ENCODE data around the gene INSIG1. TPM values are rescaled to one million over a fixed set of nuclear protein-coding genes. Genes with fewer than 3 reads are reported as not detected.

The INSIG1 gene
- polyA plus RNA-seq, 1 of the 3 experiments (the other 2 are of a cell fraction) = 6.4 TPM

DNA sequence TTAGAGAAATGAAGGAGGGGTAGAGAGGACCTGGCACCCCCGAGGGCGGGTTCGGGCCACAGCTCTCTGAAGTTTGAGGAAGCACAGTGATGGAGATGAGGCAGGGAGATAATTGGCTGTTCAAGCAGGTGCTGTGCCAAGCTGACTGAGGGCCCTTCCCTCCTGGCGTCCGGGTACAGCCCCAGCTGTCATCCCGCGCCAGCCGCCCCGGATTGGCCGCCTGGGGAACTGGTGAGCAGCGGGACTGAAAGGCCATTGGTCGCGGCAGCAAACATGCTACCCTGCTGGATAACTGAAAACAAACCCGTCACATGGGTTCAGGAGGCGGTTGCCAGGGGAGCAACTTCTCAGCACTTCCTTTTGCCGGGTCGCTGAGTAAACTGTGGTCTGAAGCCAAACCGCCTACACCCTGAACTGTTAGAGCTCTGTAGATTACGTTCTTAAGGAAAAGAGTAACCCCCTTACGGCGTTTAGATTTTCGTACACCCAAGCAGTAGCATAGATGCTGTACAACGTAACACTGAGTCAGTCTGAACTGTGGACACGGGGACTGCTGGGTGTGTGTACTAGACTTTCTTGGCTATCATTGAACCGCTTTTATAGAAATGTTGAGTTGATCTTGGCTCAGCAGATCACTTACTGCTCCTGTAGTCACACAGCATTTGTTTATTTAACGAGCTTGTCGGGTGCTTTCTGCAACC is 1.3 kb downstream of the INSIG1 start:
- H3K9ac ChIP-seq = peak overlapping the region; percentile 73; the same call in 1 of the 2 replicates
- peak overlapping the region; percentile 32 for H2AFZ ChIP-seq (ENCODE audit: low read depth)
- no peaks in the 10 kb centered on the region for H3K9me2 ChIP-seq
- DNase-seq = peak; percentile 97
- H3K27ac ChIP-seq (ENCODE audit: low read depth in 2 of 2, low read length in 1 of 2) = peak overlapping the region; percentile 34 to 89
- H3K4me1 ChIP-seq (ENCODE audit: control insufficient read depth in 1 of 2, insufficient read depth in 2 of 2, low read depth in 1 of 2, low read length in 1 of 2) = peaks cover 12 to 36% of the 10 kb centered on the region in 2 experiments
- TF ChIP-seq SIN3A (IDR thresholded peaks at IDR 0.05; ENCODE audit: borderline replicate concordance, low read depth, low read length) = peak; percentile 97; the same call in 1 of the 2 replicates
- TF ChIP-seq, protein P1, sequence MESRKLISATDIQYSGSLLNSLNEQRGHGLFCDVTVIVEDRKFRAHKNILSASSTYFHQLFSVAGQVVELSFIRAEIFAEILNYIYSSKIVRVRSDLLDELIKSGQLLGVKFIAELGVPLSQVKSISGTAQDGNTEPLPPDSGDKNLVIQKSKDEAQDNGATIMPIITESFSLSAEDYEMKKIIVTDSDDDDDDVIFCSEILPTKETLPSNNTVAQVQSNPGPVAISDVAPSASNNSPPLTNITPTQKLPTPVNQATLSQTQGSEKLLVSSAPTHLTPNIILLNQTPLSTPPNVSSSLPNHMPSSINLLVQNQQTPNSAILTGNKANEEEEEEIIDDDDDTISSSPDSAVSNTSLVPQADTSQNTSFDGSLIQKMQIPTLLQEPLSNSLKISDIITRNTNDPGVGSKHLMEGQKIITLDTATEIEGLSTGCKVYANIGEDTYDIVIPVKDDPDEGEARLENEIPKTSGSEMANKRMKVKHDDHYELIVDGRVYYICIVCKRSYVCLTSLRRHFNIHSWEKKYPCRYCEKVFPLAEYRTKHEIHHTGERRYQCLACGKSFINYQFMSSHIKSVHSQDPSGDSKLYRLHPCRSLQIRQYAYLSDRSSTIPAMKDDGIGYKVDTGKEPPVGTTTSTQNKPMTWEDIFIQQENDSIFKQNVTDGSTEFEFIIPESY (IDR thresholded peaks at IDR 0.05; ENCODE audit: borderline replicate concordance, low read depth) = no peak
- no peak for TF ChIP-seq FOXJ3 (CRISPR knock-in tag; IDR thresholded peaks at IDR 0.05)
- TF ChIP-seq, protein P2, sequence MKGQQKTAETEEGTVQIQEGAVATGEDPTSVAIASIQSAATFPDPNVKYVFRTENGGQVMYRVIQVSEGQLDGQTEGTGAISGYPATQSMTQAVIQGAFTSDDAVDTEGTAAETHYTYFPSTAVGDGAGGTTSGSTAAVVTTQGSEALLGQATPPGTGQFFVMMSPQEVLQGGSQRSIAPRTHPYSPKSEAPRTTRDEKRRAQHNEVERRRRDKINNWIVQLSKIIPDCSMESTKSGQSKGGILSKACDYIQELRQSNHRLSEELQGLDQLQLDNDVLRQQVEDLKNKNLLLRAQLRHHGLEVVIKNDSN (IDR thresholded peaks at IDR 0.05; ENCODE audit: borderline replicate concordance, low read depth) = peak; percentile 87
- peak; percentile 39; the same call in 1 of the 2 replicates for TF ChIP-seq GATA2 (CRISPR knock-in tag; IDR thresholded peaks at IDR 0.05)
- no peak for TF ChIP-seq EZH2phosphoT487 (IDR thresholded peaks at IDR 0.05; ENCODE audit: borderline replicate concordance, low read depth)
- TF ChIP-seq, protein P3, sequence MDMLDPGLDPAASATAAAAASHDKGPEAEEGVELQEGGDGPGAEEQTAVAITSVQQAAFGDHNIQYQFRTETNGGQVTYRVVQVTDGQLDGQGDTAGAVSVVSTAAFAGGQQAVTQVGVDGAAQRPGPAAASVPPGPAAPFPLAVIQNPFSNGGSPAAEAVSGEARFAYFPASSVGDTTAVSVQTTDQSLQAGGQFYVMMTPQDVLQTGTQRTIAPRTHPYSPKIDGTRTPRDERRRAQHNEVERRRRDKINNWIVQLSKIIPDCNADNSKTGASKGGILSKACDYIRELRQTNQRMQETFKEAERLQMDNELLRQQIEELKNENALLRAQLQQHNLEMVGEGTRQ (IDR thresholded peaks at IDR 0.05; ENCODE audit: borderline replicate concordance, low read depth, low read length) = peak; percentile 66; the same call in 1 of the 2 replicates
- TF ChIP-seq CHD2 (IDR thresholded peaks at IDR 0.05; ENCODE audit: low read length, partially characterized antibody) = peak; percentile 37
- TF ChIP-seq, protein P4, sequence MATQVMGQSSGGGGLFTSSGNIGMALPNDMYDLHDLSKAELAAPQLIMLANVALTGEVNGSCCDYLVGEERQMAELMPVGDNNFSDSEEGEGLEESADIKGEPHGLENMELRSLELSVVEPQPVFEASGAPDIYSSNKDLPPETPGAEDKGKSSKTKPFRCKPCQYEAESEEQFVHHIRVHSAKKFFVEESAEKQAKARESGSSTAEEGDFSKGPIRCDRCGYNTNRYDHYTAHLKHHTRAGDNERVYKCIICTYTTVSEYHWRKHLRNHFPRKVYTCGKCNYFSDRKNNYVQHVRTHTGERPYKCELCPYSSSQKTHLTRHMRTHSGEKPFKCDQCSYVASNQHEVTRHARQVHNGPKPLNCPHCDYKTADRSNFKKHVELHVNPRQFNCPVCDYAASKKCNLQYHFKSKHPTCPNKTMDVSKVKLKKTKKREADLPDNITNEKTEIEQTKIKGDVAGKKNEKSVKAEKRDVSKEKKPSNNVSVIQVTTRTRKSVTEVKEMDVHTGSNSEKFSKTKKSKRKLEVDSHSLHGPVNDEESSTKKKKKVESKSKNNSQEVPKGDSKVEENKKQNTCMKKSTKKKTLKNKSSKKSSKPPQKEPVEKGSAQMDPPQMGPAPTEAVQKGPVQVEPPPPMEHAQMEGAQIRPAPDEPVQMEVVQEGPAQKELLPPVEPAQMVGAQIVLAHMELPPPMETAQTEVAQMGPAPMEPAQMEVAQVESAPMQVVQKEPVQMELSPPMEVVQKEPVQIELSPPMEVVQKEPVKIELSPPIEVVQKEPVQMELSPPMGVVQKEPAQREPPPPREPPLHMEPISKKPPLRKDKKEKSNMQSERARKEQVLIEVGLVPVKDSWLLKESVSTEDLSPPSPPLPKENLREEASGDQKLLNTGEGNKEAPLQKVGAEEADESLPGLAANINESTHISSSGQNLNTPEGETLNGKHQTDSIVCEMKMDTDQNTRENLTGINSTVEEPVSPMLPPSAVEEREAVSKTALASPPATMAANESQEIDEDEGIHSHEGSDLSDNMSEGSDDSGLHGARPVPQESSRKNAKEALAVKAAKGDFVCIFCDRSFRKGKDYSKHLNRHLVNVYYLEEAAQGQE (IDR thresholded peaks at IDR 0.05; ENCODE audit: low read depth, low read length) = 0 out of 2 replicates have a peak, but pooled peaks have one; percentile 9
- TF ChIP-seq TCF12 (IDR thresholded peaks at IDR 0.05) = 0 out of 2 replicates have a peak, but pooled peaks have one; percentile 20
- TF ChIP-seq RFX5 (IDR thresholded peaks at IDR 0.05; ENCODE audit: low read length) = peak; percentile 93
- TF ChIP-seq, protein P5, sequence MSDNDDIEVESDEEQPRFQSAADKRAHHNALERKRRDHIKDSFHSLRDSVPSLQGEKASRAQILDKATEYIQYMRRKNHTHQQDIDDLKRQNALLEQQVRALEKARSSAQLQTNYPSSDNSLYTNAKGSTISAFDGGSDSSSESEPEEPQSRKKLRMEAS (IDR thresholded peaks at IDR 0.05; ENCODE audit: low read depth) = peak; percentile 98
- TF ChIP-seq MXI1 (IDR thresholded peaks at IDR 0.05; ENCODE audit: low read depth, low read length) = peak; percentile 99
- peak; percentile 60; the same call in 1 of the 2 replicates for TF ChIP-seq RCOR1 (IDR thresholded peaks at IDR 0.05; ENCODE audit: low read length)
- TF ChIP-seq, protein P6, sequence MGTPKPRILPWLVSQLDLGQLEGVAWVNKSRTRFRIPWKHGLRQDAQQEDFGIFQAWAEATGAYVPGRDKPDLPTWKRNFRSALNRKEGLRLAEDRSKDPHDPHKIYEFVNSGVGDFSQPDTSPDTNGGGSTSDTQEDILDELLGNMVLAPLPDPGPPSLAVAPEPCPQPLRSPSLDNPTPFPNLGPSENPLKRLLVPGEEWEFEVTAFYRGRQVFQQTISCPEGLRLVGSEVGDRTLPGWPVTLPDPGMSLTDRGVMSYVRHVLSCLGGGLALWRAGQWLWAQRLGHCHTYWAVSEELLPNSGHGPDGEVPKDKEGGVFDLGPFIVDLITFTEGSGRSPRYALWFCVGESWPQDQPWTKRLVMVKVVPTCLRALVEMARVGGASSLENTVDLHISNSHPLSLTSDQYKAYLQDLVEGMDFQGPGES (IDR thresholded peaks at IDR 0.05; ENCODE audit: low read depth, low read length) = peak; percentile 55
- TF ChIP-seq EP300 (IDR thresholded peaks at IDR 0.05; ENCODE audit: borderline replicate concordance in 1 of 2, low read depth in 1 of 2, low read length in 1 of 2) = no peak
- TF ChIP-seq, protein P7, sequence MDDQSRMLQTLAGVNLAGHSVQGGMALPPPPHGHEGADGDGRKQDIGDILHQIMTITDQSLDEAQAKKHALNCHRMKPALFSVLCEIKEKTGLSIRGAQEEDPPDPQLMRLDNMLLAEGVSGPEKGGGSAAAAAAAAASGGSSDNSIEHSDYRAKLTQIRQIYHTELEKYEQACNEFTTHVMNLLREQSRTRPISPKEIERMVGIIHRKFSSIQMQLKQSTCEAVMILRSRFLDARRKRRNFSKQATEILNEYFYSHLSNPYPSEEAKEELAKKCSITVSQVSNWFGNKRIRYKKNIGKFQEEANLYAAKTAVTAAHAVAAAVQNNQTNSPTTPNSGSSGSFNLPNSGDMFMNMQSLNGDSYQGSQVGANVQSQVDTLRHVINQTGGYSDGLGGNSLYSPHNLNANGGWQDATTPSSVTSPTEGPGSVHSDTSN (IDR thresholded peaks at IDR 0.05) = peak; percentile 81
- CTCF ChIA-PET = interaction anchor here (0.9 to 4.7 kb wide), 8 partner anchors 14 to 109 kb away, joined by 3 to 38 read pairs (median 4); no protein-coding TSS in a partner anchor
- no peaks in the 10 kb centered on the region for H3K9me3 ChIP-seq
- H3K4me2 ChIP-seq = peak overlapping the region; percentile 98
- POLR2A ChIA-PET = no interaction called here
- H3K27me3 ChIP-seq (ENCODE audit: insufficient read depth) = no peaks in the 10 kb centered on the region
- peaks cover 13% of the 10 kb centered on the region; the same call in 1 of the 2 replicates for H4K20me1 ChIP-seq (ENCODE audit: insufficient read depth)
- peak overlapping the region; percentile 79 to 99 for H3K4me3 ChIP-seq (ENCODE audit: low read depth in 2 of 2, low read length in 1 of 2)
- WGBS (ENCODE audit: low lambda C conversion rate) = 3% methylated on average over 25 of the region's 27 CpGs
- H3F3A ChIP-seq (replicated peaks; ENCODE audit: insufficient read depth) = peaks cover 8% of the 10 kb centered on the region
- H3K36me3 ChIP-seq (replicated peaks in 1 of 2; ENCODE audit: control insufficient read depth in 1 of 2, insufficient read depth in 2 of 2, low read length in 1 of 2) = peaks cover 4 to 30% of the 10 kb centered on the region in 2 experiments
- H3K79me2 ChIP-seq (ENCODE audit: insufficient read depth) = peaks cover 14% of the 10 kb centered on the region

All from SK-N-SH (cell line).